Esophagus muscularis mucosa (tissue), 4 donors: ENCODE data around the gene GATC. TPM values are rescaled to one million over a fixed set of nuclear protein-coding genes. Genes with fewer than 3 reads are reported as not detected.

ENCODE experiments used
- DNase-seq: peaks from one replicate; pipeline ENCODE4 v3.0.0-alpha.2; 2017; ENCODE audit errors: extremely low spot score
- H3K27ac ChIP-seq, 4 donors: fragments of 200-600 bp; sonication (generic); replicated peaks in 1 of 4; 1 replicate in 3 of 4; 2 replicates in 1 of 4; pipeline ENCODE4 v1.5.1; 2016 to 2019; ENCODE audit warnings: mild to moderate bottlenecking in 1 of 4
- H3K27me3 ChIP-seq, 4 donors: fragments of 200-600 bp; sonication (generic); one replicate each; pipeline versions ENCODE4 v1.5.1 to v1.6.0; 2016 to 2019
- H3K36me3 ChIP-seq, 4 donors: fragments of 200-600 bp; sonication (generic); one replicate each; pipeline ENCODE4 v1.5.1; 2016 to 2019
- H3K4me1 ChIP-seq, 4 donors: fragments of 200-600 bp; sonication (generic); one replicate each; pipeline ENCODE4 v1.5.1; 2016 to 2019
- H3K4me3 ChIP-seq, 4 donors: fragments of 200-600 bp; sonication (generic); 1 replicate in 2 of 4; 2 replicates in 2 of 4; pipeline ENCODE4 v1.5.1; 2016 to 2019; ENCODE audit warnings: mild to moderate bottlenecking in 4 of 4, moderate library complexity in 1 of 4
- H3K9me3 ChIP-seq, 4 donors: fragments of 200-600 bp; sonication (generic); 1 replicate in 3 of 4; 2 replicates in 1 of 4; pipeline ENCODE4 v1.5.1; 2016 to 2019
- CTCF ChIP-seq, 3 experiments: fragments of 200-600 bp in 2 of 3; fragments of 450-650 bp in 1 of 3; sonication (generic) in 2 of 3; IDR thresholded peaks; one replicate each; pipeline ENCODE4 v1.5.1; 2017 to 2019; ENCODE audit warnings: antibody characterized with exemption in 3 of 3, mild to moderate bottlenecking in 2 of 3, moderate library complexity in 1 of 3
- EP300 ChIP-seq: sonication (generic); formaldehyde crosslinking; IDR thresholded peaks from one replicate; pipeline ENCODE4 v1.6.1; 2017; ENCODE audit warnings: antibody characterized with exemption
- POLR2A ChIP-seq: fragments of 450-650 bp; IDR thresholded peaks from one replicate; pipeline ENCODE4 v1.6.1; 2017; ENCODE audit warnings: antibody characterized with exemption, moderate library complexity, mild to moderate bottlenecking, low read depth
- POLR2AphosphoS5 ChIP-seq, 2 donors: sonication (generic); formaldehyde crosslinking; IDR thresholded peaks; one replicate each; pipeline ENCODE4 v1.6.1; 2017; ENCODE audit warnings: antibody characterized with exemption in 2 of 2
- WGBS: methylation state at CpG from one replicate; pipeline ENCODE4 v1.1.5; 2018; 5-methylcytosine and 5-hydroxymethylcytosine counted together
- intact Hi-C: fragments of 100-400 bp; cut with DNase I; formaldehyde crosslinking; loops from one replicate; pipeline ENCODE4 v1.15.1; 2023
- total RNA-seq, 4 donors: library from RNA; depleted of rRNA; stranded (reverse); fragments of >200 nt; gene quantifications; one replicate each; pipeline versions ENCODE4 v1.1.0 to v1.2.1, GENCODE V29; 2016

The GATC gene
- total RNA-seq, 4 donors from 2014 or later: 18.5 to 24.0 (median 20.2) TPM

GRCh38 chr12:120412421-120412820, 33.8 kb upstream of the GATC start:
- no peak overlapping the region for H3K4me3 ChIP-seq
- H3K9me3 ChIP-seq: no peaks in the 10 kb centered on the region
- 88% methylated on average over 7 of the region's 7 CpGs for WGBS
- H3K36me3 ChIP-seq: no peaks in the 10 kb centered on the region
- H3K27ac ChIP-seq: no peak overlapping the region
- no peaks in the 10 kb centered on the region for H3K4me1 ChIP-seq
- peaks cover 0 to 13% (median 0%) of the 10 kb centered on the region in 4 donors for H3K27me3 ChIP-seq
- TF ChIP-seq POLR2AphosphoS5 (IDR thresholded peaks at IDR 0.05) (no peak), EP300 (no peak), CTCF (IDR thresholded peaks at IDR 0.05) (no peak), POLR2A (no peak)
- intact Hi-C loops: no loop called here
- no peak for DNase-seq

DNA sequence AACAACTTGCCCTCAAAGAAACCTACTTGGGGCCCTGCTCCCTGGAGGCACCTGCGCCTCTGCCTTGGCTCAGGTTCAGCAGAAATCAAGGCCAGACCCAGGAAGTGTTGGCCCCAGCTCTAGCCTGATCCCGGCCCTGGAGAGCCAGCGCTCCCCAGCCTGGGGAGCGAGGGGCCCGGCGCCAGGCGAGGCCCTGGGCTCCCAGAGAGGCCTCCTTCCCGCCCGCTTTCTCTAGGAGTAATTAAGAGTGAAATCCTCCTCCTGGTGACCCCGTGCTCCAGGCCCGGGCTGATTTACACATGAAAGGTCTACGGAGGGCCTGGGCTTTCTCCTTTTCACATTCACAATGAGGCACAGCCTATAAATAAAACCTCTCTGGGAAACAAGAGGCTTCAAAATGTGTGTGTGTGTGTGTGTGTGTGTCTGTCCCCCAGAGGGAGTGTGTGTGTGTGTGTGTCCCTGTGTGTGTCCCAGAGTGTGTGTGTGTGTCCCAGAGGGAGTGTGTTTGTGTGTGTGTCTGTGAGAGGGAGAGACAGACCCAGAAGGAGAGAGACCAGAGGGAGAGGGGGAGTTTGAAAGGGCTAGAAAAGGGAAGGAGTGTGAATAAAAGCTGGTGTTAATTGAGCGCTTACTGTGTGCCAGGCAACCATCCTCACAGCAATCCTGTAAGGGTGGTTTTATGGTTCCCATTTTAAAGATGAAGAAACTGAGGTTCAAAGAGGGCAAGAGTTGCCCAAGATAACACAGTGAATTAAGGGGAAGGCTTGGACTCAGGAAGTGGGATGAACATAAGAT, 32.1 kb upstream of the GATC start:
- peaks cover 0 to 13% (median 0%) of the 10 kb centered on the region in 4 donors for H3K27me3 ChIP-seq
- intact Hi-C loops: no loop called here
- no peak for DNase-seq
- H3K4me1 ChIP-seq: no peaks in the 10 kb centered on the region
- no peaks in the 10 kb centered on the region for H3K9me3 ChIP-seq
- WGBS: 71% methylated on average over 7 of the region's 13 CpGs
- TF ChIP-seq CTCF (IDR thresholded peaks at IDR 0.05) (no peak), POLR2A (no peak), EP300 (no peak)
- no peak overlapping the region for H3K4me3 ChIP-seq
- no peaks in the 10 kb centered on the region for H3K36me3 ChIP-seq
- no peak overlapping the region for H3K27ac ChIP-seq

GRCh38 chr12:120416490-120417216, 29.6 kb upstream of the GATC start:
- no peak for DNase-seq
- intact Hi-C loops: no loop called here
- Histone ChIP-seq H3K36me3 (no peaks in the 10 kb centered on the region), H3K27me3 (peaks cover 0 to 17% (median 0%) of the 10 kb centered on the region in 4 donors), H3K27ac (no peak overlapping the region), H3K9me3 (no peaks in the 10 kb centered on the region), H3K4me1 (no peaks in the 10 kb centered on the region), H3K4me3 (no peak overlapping the region)
- no peak for TF ChIP-seq POLR2AphosphoS5 (IDR thresholded peaks at IDR 0.05)
- TF ChIP-seq POLR2A: no peak
- no peak for TF ChIP-seq CTCF (IDR thresholded peaks at IDR 0.05)
- TF ChIP-seq EP300: no peak
- 81% methylated on average over 7 of the region's 7 CpGs for WGBS

DNA sequence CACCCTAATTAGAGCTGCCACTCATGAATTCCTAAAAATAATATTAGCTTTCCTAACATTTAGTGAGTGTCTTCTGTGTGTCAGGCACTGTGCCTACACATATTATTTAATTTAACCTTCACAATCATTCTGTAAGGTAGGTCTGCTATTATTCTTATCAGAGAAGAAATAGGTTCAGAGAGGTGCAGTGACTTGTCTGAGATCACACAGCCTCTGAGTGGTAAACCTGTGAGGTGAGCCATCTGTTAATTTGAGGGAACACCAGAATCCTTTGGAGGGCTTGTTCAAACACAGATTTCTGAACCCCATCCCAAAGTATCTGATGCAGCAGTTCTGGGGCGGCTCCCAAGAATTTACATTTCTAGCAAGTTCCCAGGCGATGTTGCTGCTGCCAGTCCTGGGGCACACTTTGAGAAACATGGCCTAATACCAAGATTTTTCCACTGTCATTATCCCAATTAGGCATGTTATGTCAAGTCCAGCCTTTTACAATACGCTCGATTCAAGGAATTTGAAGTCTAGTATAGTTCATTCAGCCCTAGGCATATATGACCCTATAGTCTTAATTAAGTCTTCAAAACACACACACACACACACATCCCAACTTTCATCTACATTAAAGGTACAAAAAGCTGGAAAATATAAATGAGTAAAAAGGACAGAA, 28.2 kb upstream of the GATC start:
- Histone ChIP-seq H3K36me3 (no peaks in the 10 kb centered on the region), H3K4me3 (no peak overlapping the region), H3K27ac (no peak overlapping the region), H3K9me3 (no peaks in the 10 kb centered on the region), H3K4me1 (no peaks in the 10 kb centered on the region), H3K27me3 (peaks cover 0 to 17% (median 0%) of the 10 kb centered on the region in 4 donors)
- 80% methylated on average over 4 of the region's 4 CpGs for WGBS
- no peak for DNase-seq
- TF ChIP-seq EP300 (no peak), CTCF (IDR thresholded peaks at IDR 0.05) (no peak), POLR2A (no peak), POLR2AphosphoS5 (IDR thresholded peaks at IDR 0.05) (no peak)
- intact Hi-C loops: no loop called here
